ENCODE results near the gene PDE11A.
"Not testable (repeated sequence)": the region's sequence is repeated elsewhere in the genome, so short reads cannot be mapped to it uniquely, and the experiment has no call there.

PDE11A gene

DNA sequence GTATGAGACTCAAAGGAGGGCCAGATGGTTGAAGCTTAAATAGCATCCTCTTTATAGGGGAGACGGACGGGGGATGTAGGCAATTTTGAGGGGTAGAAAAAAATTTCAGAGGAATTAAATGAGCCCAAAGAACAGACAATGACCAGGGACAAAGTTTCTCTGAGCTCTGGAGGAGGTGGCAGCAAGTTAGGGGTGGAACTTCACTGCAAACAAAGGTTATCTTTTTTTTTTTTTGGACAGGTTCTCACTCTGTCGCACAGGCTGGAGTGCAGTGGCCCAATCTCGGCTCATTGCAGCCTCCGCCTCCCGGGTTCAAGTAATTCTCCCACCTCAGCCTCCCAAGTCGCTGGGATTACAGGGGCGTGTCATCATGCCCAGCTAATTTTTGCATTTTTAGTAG lies 195.6 kb downstream of the PDE11A start:
- peaks cover 4% of the 10 kb centered on the region for H3K9me3 Mint-ChIP-seq (ENCODE audit: low read depth)
- no peak overlapping the region for H3K27ac Mint-ChIP-seq
- H3K27me3 Mint-ChIP-seq: peaks cover 5% of the 10 kb centered on the region
- H3K36me3 Mint-ChIP-seq: peaks cover 2% of the 10 kb centered on the region
- H3K4me3 Mint-ChIP-seq: no peak overlapping the region
- no peaks in the 10 kb centered on the region for H3K4me1 Mint-ChIP-seq (ENCODE audit: low read depth)

DNA sequence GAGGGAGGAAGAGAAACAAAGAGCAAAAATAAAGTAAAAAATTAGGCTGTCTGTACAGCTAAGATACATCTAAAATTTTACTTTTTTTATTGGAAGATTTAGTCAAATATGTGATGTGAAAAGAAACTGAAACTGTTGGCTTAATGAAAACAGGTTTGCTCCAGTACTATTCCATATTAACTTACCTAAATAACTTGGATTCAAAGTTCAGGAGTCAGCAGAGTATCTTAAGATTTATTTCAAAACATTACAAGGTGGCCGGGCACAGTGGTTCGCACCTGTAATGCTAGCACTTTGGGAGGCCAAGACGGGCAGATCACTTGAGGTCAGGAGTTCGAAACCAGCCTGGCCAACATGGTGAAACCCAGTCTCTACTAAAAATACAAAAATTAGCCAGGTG lies 197.9 kb downstream of the PDE11A start:
- Mint-ChIP-seq H3K4me1 (ENCODE audit: low read depth) (no peaks in the 10 kb centered on the region), H3K27me3 (peaks cover 2% of the 10 kb centered on the region), H3K4me3 (no peak overlapping the region), H3K9me3 (ENCODE audit: low read depth) (no peaks in the 10 kb centered on the region), H3K36me3 (no peaks in the 10 kb centered on the region), H3K27ac (no peak overlapping the region)

DNA sequence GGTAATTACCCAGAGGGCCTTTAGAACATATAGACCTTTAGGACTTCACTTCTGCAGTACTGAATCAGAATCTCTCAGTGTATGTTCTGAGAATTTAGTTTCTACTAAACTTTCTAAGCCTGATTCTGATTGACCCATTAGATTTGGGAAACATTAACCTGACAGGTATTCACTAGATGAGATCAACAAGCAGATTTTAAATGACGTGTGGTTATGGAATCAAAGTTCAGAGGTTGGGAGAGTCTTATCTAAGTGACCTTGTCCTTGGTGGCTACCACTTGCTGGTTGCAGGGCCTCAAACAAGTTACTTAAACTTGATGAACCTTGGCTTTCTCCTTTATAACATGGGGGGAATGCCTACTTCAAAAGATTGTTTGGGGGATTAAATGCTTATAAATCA lies 198.7 kb downstream of the PDE11A start:
- H3K4me1 Mint-ChIP-seq (ENCODE audit: low read depth): no peaks in the 10 kb centered on the region
- no peak overlapping the region for H3K27ac Mint-ChIP-seq
- no peaks in the 10 kb centered on the region for H3K9me3 Mint-ChIP-seq (ENCODE audit: low read depth)
- no peak overlapping the region for H3K4me3 Mint-ChIP-seq
- peaks cover 2% of the 10 kb centered on the region for H3K27me3 Mint-ChIP-seq
- H3K36me3 Mint-ChIP-seq: no peaks in the 10 kb centered on the region

DNA sequence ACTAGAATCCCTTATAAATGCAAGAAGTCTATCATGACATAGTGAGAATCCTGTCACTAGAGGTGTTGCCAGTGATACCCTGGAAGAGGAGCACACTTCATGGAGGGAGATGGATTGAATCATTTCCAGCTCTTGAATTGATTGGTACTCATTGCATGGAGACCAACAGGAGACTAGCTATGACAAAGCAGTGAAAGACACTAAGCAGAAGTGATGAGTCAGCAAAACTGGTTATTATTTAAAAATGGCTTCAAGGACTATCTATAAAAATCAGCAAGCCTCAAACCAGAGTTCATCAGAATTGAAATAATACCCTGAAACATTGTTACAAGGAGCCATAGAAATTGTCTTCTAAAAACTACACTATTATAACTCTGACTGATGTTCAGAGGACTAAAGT lies 200.3 kb downstream of the PDE11A start:
- Mint-ChIP-seq H3K27me3 (no peaks in the 10 kb centered on the region), H3K9me3 (ENCODE audit: low read depth) (no peaks in the 10 kb centered on the region), H3K36me3 (no peaks in the 10 kb centered on the region), H3K4me3 (no peak overlapping the region), H3K4me1 (ENCODE audit: low read depth) (no peaks in the 10 kb centered on the region), H3K27ac (no peak overlapping the region)

DNA sequence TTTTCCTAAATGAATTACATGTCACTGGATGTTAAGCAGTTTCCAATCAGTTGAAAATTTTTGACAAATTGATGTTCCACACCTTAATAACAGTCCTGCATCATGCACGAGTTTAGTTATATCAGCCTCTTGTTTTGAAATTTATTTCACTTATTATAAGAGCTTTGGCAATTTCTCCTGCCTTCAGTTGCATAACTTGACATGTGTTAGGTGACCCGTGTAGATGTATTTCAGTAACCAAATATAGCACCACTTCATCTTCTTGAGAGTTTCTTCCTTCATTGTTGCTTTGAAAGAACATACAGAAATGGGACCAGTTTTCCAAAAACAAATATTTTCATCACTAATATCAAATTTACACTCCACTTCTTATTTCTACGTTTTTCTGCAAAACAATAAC lies 202.7 kb downstream of the PDE11A start:
- Mint-ChIP-seq H3K27me3 (no peaks in the 10 kb centered on the region), H3K4me1 (ENCODE audit: low read depth) (no peaks in the 10 kb centered on the region), H3K27ac (no peak overlapping the region), H3K36me3 (no peaks in the 10 kb centered on the region), H3K4me3 (no peak overlapping the region), H3K9me3 (ENCODE audit: low read depth) (no peaks in the 10 kb centered on the region)

DNA sequence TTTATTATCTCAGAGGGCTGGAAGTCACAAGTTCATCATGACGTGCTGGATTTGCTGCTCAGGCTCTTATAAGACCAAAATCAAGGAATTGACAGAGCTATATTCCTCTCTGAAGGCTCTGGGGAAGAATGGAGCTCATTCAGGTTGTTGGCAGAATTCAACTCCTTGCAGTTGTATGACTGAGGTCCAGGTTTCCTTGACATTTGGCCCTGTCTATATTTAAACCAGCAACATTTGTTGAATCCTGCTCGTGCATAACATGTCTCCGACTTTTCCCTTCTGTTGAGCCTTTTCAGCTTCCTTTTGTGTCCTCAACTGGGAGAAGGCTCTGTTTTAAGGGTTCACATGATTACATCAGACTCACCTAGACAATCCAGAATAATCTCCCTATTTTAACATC lies 203.4 kb downstream of the PDE11A start:
- Mint-ChIP-seq H3K9me3 (ENCODE audit: low read depth) (no peaks in the 10 kb centered on the region), H3K27ac (no peak overlapping the region), H3K4me3 (no peak overlapping the region), H3K4me1 (ENCODE audit: low read depth) (no peaks in the 10 kb centered on the region), H3K27me3 (no peaks in the 10 kb centered on the region), H3K36me3 (no peaks in the 10 kb centered on the region)

DNA sequence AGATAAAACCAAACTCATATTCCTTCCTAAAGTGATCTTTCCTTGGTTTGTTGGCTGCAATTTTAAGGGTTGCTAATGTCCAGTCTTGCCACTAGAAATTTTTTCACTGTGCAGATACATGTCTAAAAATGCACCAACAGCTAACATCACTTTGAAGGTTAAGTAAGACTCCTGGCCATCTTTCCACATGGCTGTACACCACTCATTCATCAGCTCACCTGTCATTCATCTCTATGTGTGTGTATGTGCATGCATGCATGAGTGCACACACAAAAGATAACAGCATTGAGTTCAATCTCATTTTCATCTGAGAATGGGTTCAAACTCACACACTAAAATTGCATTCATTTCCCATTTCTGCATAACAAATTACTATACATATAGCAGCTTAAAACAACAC lies 203.8 kb downstream of the PDE11A start:
- Mint-ChIP-seq H3K4me1 (ENCODE audit: low read depth) (no peaks in the 10 kb centered on the region), H3K27ac (no peak overlapping the region), H3K27me3 (no peaks in the 10 kb centered on the region), H3K36me3 (no peaks in the 10 kb centered on the region), H3K9me3 (ENCODE audit: low read depth) (no peaks in the 10 kb centered on the region), H3K4me3 (no peak overlapping the region)

DNA sequence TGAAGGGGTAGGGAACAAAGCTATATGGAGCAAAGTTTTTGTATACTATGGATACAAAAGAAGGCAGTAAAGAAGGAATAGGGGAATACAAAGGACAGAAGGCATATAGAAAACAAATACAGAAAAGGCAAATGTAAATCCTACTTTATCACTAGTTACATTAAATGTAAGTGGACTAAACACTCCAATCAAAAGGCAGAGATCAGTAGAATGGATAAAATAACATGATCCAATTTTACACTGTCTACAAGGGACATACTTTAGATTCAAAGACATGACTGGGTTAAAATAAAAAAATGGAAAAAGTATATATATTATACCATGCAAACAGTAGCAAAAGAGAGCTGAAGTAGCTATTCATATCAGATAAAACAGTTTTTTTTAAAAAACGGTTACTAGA lies 215.0 kb downstream of the PDE11A start:
- H3K9me3 Mint-ChIP-seq (ENCODE audit: low read depth): peaks cover 14% of the 10 kb centered on the region
- H3K27ac Mint-ChIP-seq: no peak overlapping the region
- no peak overlapping the region for H3K4me3 Mint-ChIP-seq
- no peaks in the 10 kb centered on the region for H3K4me1 Mint-ChIP-seq (ENCODE audit: low read depth)
- H3K27me3 Mint-ChIP-seq: peaks cover 4% of the 10 kb centered on the region
- no peaks in the 10 kb centered on the region for H3K36me3 Mint-ChIP-seq

DNA sequence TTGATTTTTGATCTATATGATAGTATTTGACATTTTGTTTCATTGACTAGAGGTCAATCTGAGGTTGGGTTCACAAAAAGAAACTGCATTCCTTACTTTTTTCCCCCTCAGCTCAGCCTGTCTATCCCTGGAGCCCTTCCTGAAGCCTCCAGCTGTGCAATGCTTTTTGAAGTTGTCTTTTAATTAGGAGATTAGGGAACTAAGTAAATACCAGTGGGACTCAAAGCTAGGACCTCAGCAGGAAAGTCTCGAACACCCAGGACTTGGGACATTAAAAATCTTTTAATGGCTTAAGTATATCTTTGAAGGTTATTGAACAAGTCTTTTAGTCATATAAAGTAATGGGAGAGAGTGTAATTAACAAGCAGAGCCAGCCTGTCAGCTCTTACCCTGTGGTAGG lies 220.2 kb downstream of the PDE11A start:
- Mint-ChIP-seq H3K27me3 (peaks cover 7% of the 10 kb centered on the region), H3K4me1 (ENCODE audit: low read depth) (no peaks in the 10 kb centered on the region), H3K27ac (no peak overlapping the region), H3K9me3 (ENCODE audit: low read depth) (peaks cover 9% of the 10 kb centered on the region), H3K4me3 (no peak overlapping the region), H3K36me3 (no peaks in the 10 kb centered on the region)

DNA sequence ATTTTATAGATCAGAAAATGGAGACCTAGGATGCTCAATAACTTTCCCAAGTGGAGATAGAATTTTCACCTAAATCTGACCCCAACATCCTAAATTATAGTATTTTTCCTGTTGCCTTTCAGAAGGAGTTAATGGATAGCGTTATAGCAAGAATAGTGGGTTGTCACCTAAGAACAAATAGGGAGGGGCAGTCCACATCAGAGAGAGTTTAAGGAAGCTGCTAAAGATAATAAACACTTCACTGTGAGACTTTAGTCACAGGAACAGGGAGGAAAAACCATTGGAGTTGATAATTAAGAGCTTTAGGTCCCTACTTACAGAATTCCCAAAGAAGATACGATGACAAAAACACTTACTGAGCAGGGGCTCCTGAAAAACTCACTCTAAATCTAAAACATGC lies 229.4 kb downstream of the PDE11A start:
- Mint-ChIP-seq H3K36me3 (no peaks in the 10 kb centered on the region), H3K27ac (no peak overlapping the region), H3K27me3 (peaks cover 4% of the 10 kb centered on the region), H3K4me3 (no peak overlapping the region), H3K4me1 (ENCODE audit: low read depth) (no peaks in the 10 kb centered on the region), H3K9me3 (ENCODE audit: low read depth) (no peaks in the 10 kb centered on the region)

DNA sequence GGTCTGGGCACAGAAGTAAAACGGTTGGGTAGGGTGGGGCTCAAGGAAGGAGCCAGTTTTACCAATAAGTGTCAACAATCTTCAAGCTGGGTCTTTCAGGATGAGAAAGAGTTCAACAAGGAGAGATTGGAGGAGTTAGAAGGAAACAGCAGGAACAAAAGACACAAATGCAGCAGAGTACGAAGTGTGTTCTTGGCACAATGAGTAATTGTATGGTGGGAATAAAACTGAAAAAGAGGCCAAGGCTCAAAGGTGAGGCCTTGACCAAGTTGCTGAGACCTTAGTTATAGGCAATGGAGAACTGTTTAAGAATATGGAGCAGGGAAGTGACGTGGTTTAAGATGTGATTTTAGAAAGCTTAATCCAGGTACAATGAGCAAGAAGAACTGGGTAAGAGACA lies 230.3 kb downstream of the PDE11A start:
- Mint-ChIP-seq H3K27ac (no peak overlapping the region), H3K27me3 (peaks cover 4% of the 10 kb centered on the region)

DNA sequence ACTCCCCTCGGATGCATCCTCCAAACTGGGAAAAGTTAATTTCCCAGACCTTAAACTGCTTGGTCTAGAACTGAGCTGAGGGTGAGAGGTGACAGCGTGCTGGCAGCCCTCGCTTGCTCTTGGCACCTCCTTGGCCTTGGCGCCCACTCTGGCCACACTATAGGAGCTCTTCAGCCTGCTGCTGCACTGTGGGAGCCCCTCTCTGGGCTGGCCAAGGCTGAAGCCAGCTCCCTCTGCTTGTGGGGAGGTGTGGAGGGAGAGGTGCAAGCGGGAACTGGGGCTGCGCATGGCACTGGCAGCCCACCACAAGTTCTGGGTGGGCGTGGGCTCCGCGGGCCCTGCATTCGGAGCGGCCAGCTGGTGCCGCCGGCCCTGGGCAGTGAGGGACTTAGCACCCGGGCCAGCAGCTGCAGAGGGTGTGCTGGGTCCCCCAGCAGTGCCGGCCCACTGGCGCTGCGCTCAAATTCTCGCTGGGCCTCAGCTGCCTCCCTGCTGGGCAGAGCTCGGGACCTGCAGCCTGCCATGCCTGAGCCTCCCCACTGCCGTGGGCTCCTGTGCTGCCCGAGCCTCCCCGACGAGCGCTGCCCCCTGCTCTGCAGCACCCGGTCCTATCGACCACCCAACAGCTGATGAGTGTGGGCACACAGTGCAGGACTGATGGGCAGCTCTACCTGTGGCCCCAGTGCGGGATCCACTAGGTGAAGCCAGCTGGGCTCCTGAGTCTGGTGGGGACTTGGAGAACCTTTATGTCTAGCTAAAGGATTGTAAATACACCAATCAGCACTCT lies 237.0 kb downstream of the PDE11A start:
- H3K4me1 Mint-ChIP-seq (ENCODE audit: low read depth); H3K36me3 Mint-ChIP-seq: not testable (repeated sequence)

More for the DNA sequence above, 230.3 kb downstream of the PDE11A start:
- H3K4me1 Mint-ChIP-seq (ENCODE audit: low read depth): no peaks in the 10 kb centered on the region
- no peak overlapping the region for H3K4me3 Mint-ChIP-seq
- peaks cover 3% of the 10 kb centered on the region for H3K9me3 Mint-ChIP-seq (ENCODE audit: low read depth)
- no peaks in the 10 kb centered on the region for H3K36me3 Mint-ChIP-seq

DNA sequence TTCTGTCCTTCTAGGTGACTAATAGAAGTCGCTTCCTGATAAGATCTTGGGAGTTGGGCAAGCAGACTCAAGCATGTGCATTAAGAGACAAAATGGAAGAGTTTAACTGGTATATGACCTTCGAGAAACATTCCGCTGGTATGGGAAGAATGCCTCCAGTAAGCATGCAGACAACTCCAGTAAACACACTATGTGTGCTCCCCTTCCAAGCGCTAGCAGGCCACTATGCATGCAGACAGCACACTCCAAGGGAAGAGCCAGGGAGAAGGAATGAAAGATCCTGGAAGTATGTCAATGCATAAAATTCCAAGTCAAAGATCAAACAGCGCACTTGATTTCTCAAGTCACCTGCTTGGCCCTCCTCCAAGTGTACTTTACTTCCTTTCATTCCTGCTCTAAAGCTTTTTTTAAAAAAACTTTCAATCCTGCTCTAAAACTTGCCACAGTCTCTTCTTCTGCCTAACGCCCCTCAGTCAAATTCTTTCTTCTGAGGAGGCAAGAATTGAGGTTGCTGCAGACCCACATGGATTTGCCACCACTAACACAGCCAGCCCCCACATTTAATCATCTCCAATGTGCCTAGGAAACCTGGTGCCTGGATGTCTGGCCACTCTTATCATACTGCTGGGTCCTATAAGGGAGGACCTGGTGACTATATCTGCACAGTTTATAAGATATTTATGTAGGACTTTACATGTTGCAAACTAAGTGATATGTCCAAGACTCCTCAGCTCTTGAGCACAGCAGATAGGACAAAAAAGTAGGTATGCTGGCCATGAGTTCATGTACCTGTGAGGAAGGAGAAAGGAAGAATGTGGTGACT lies 239.8 kb downstream of the PDE11A start:
- H3K9me3 Mint-ChIP-seq (ENCODE audit: low read depth): peaks cover 6% of the 10 kb centered on the region
- no peak overlapping the region for H3K27ac Mint-ChIP-seq
- no peak overlapping the region for H3K4me3 Mint-ChIP-seq
- H3K4me1 Mint-ChIP-seq (ENCODE audit: low read depth): no peaks in the 10 kb centered on the region
- no peaks in the 10 kb centered on the region for H3K36me3 Mint-ChIP-seq
- no peaks in the 10 kb centered on the region for H3K27me3 Mint-ChIP-seq

More for the DNA sequence above, 237.0 kb downstream of the PDE11A start:
- H3K9me3 Mint-ChIP-seq (ENCODE audit: low read depth); H3K27ac Mint-ChIP-seq; H3K27me3 Mint-ChIP-seq; H3K4me3 Mint-ChIP-seq: not testable (repeated sequence)

DNA sequence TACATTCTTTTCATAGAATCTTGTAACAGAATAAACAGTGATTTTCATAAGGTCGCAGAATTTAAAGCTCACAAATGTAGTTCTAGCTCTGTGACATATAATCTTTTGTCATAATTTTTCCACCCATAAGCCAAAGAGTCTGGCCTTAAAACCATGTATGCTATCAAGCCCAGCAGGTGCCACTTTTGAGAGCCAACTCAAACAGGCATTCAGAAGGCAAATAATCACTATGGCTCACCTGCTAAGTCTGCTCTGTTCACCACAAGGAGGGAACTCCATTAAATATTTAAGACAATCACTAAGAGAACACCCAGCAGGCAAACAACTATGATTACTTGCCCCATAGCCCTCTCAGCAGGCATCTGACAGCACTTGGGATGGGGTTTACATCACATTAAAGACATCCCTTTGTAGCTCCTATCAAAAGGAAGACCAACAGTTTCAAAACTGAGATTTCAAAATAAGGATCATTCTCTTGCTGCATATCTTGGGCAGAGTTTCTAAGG lies 241.6 kb downstream of the PDE11A start:
- Mint-ChIP-seq H3K36me3 (no peaks in the 10 kb centered on the region), H3K4me1 (ENCODE audit: low read depth) (no peaks in the 10 kb centered on the region), H3K27me3 (no peaks in the 10 kb centered on the region), H3K9me3 (ENCODE audit: low read depth) (no peaks in the 10 kb centered on the region), H3K4me3 (no peak overlapping the region), H3K27ac (no peak overlapping the region)

DNA sequence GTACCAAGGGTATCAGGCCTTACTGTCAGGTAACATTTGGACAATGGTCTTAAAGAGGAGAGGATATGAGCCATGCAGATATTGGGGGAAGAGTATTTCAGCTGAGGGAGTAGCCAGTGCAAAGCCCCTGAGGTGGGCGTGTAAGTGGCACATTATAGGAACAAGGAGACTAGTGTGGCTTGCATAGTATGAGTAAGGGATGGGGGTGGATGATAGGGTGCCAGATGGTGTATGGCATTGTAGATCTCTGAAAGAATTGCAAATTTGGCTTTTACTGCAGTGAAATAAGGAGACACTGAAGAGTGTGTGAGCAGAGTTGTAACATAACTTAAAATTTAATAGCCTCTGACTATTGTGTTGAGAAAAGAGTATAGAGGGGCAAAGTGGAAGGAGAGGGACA lies 244.0 kb downstream of the PDE11A start:
- Mint-ChIP-seq H3K4me3 (no peak overlapping the region), H3K27me3 (peaks cover 3% of the 10 kb centered on the region), H3K27ac (no peak overlapping the region), H3K36me3 (no peaks in the 10 kb centered on the region), H3K9me3 (ENCODE audit: low read depth) (no peaks in the 10 kb centered on the region), H3K4me1 (ENCODE audit: low read depth) (no peaks in the 10 kb centered on the region)
